ENCODE measurements around the gene MUC21. TPM values are rescaled to one million over a fixed set of nuclear protein-coding genes. Genes with fewer than 3 reads are reported as not detected.

Gene MUC21
- total and polyA plus RNA-seq, 2 of the 8 experiments (the other 6 are each of a cell fraction or from before 2014, with no cell fraction given) = not detected

GRCh38 chr6:30970946-30971345, 12.6 kb upstream of the MUC21 start:
- H4K5ac ChIP-seq (ENCODE audit: insufficient read length, low read depth, low read length) = no peak overlapping the region
- FAIRE-seq (no peak), DNase-seq (ENCODE audit: low read depth in 1 of 2, low spot score in 2 of 2) (no peak)
- H3K23ac ChIP-seq (ENCODE audit: insufficient read length) = no peak overlapping the region
- H3K4me2 ChIP-seq (ENCODE audit: insufficient read depth in 1 of 2, low read depth in 2 of 2, low read length in 2 of 2) = no peak overlapping the region
- no peak overlapping the region for H3K4ac ChIP-seq (replicated peaks; ENCODE audit: insufficient read length, low read depth, low read length)
- WGBS, 2 experiments (ENCODE audit: extremely low coverage in 1 of 2, insufficient coverage in 1 of 2, insufficient read length in 1 of 2, insufficient replicate concordance in 2 of 2, low coverage in 1 of 2, low lambda C conversion rate in 2 of 2, missing lambda C conversion rate in 1 of 2) = 91% methylated on average over 5 of the region's 5 CpGs; no CpG with 5 or more reads in 1 of the 2 experiments
- no peaks in the 10 kb centered on the region for H3K79me2 ChIP-seq (ENCODE audit: control insufficient read depth in 1 of 2, insufficient read depth in 2 of 2, low read length in 2 of 2)
- ChIA-PET POLR2A (ENCODE audit: partially characterized antibody) (no interaction called here), CTCF (ENCODE audit: partially characterized antibody) (no interaction called here)
- H4K8ac ChIP-seq (ENCODE audit: extremely low read depth, insufficient read depth, low read length) = no peak overlapping the region
- H3K36me3 ChIP-seq (ENCODE audit: control insufficient read depth in 2 of 4, insufficient read depth in 4 of 4, low read length in 3 of 4) = no peaks in the 10 kb centered on the region
- no peak overlapping the region for H3K56ac ChIP-seq (replicated peaks; ENCODE audit: insufficient read length, low read depth, low read length)
- no peak overlapping the region for H2BK12ac ChIP-seq (ENCODE audit: low read depth, low read length)
- H3K79me1 ChIP-seq (ENCODE audit: low read depth, low read length) = no peaks in the 10 kb centered on the region
- H3K27me3 ChIP-seq (replicated peaks in 1 of 4; ENCODE audit: control insufficient read depth in 3 of 4, extremely low read depth in 1 of 4, insufficient read depth in 3 of 4, low read length in 3 of 4) = no peaks in the 10 kb centered on the region
- no peak overlapping the region for H3K9ac ChIP-seq (replicated peaks in 1 of 4; ENCODE audit: extremely low read depth in 1 of 4, low read depth in 3 of 4, low read length in 3 of 4)
- H3K14ac ChIP-seq (ENCODE audit: insufficient read length) = no peak overlapping the region
- H2BK5ac ChIP-seq (ENCODE audit: low read depth, low read length) = no peak overlapping the region
- H3K4me1 ChIP-seq (replicated peaks in 1 of 4; ENCODE audit: control insufficient read depth in 3 of 4, insufficient read depth in 4 of 4, low read length in 3 of 4) = peaks cover 0 to 4% (median 0%) of the 10 kb centered on the region in 4 experiments; a peak in 1 of 7 replicates
- H2BK120ac ChIP-seq (replicated peaks; ENCODE audit: low read depth, low read length) = no peak overlapping the region
- H4K91ac ChIP-seq (replicated peaks; ENCODE audit: insufficient read length, low read length) = no peak overlapping the region
- no peak overlapping the region for H3K4me3 ChIP-seq (ENCODE audit: extremely low read depth in 1 of 4, insufficient read depth in 2 of 4, low read depth in 3 of 4, low read length in 4 of 4)
- no peak overlapping the region for H3K27ac ChIP-seq (ENCODE audit: low read depth, low read length)
- H3K9me3 ChIP-seq (ENCODE audit: insufficient read depth in 2 of 2, low read depth in 1 of 2, low read length in 1 of 2) = no peaks in the 10 kb centered on the region
- no peak overlapping the region for H2AFZ ChIP-seq (ENCODE audit: low read length)
- H2AK5ac ChIP-seq (ENCODE audit: low read depth, low read length) = no peak overlapping the region
- TF ChIP-seq CEBPB (IDR thresholded peaks at IDR 0.05; ENCODE audit: low read depth, low read length) (no peak), JUN (IDR thresholded peaks at IDR 0.05; ENCODE audit: low read depth, low read length) (no peak), EGR1 (IDR thresholded peaks at IDR 0.05; ENCODE audit: borderline replicate concordance, low read depth, low read length) (no peak), SAP30 (IDR thresholded peaks at IDR 0.05; ENCODE audit: insufficient read depth, insufficient replicate concordance, low read length) (no peak), POLR2AphosphoS5 (IDR thresholded peaks at IDR 0.05; ENCODE audit: low read depth, low read length) (no peak), YY1 (IDR thresholded peaks at IDR 0.05; ENCODE audit: low read depth, low read length) (no peak), USF2 (IDR thresholded peaks at IDR 0.05; ENCODE audit: low read length) (no peak), PHF8 (conservative IDR thresholded peaks at IDR 0.05; ENCODE audit: low read depth, low read length) (no peak), NRF1 (IDR thresholded peaks at IDR 0.05; ENCODE audit: low read depth, low read length) (no peak), MAX (IDR thresholded peaks at IDR 0.05) (no peak), SIX5 (IDR thresholded peaks at IDR 0.05; ENCODE audit: low read depth, low read length) (no peak)
- H2BK20ac ChIP-seq (ENCODE audit: low read length) = no peak overlapping the region
- no peaks in the 10 kb centered on the region for H3K23me2 ChIP-seq (ENCODE audit: low read depth, low read length)
- no peak overlapping the region for H2BK15ac ChIP-seq (ENCODE audit: low read length)
- H4K20me1 ChIP-seq (replicated peaks in 1 of 2; ENCODE audit: control insufficient read depth in 1 of 2, insufficient read depth in 2 of 2, low read length in 2 of 2) = no peaks in the 10 kb centered on the region
- H3K18ac ChIP-seq (ENCODE audit: extremely low read depth, low read length) = no peak overlapping the region
